Ishikawa (cell line): ENCODE data around the gene PIR.

Experiments
- CEBPB ChIP-seq: IDR thresholded peaks from 2 replicates; pipeline ENCODE4 v1.6.1; 2012
- CREB1 ChIP-seq: IDR thresholded peaks from 2 replicates; pipeline ENCODE4 v1.6.1; 2012; ENCODE audit warnings: low read depth
- EGR1 ChIP-seq: IDR thresholded peaks from 2 replicates; pipeline ENCODE4 v1.6.1; 2012
- EP300 ChIP-seq: IDR thresholded peaks from 2 replicates; pipeline ENCODE4 v1.6.1; 2012; ENCODE audit warnings: borderline replicate concordance
- FOXM1 ChIP-seq: IDR thresholded peaks from 2 replicates; pipeline ENCODE4 v1.6.1; 2012; ENCODE audit warnings: low read depth, borderline replicate concordance
- RAD21 ChIP-seq: IDR thresholded peaks from 2 replicates; pipeline ENCODE4 v1.6.1; 2012; ENCODE audit warnings: low read depth
- TAF1 ChIP-seq: IDR thresholded peaks from 2 replicates; pipeline ENCODE4 v1.6.1; 2012; ENCODE audit warnings: low read depth, mild to moderate bottlenecking
- TCF12 ChIP-seq: IDR thresholded peaks from 2 replicates; pipeline ENCODE4 v1.6.1; 2012; ENCODE audit warnings: low read depth
- TEAD4 ChIP-seq: IDR thresholded peaks from 2 replicates; pipeline ENCODE4 v1.6.1; 2012
- YY1 ChIP-seq: IDR thresholded peaks from 2 replicates; pipeline ENCODE4 v1.6.1; 2012; ENCODE audit warnings: low read depth
- TF ChIP-seq, protein P1 (sequence below): IDR thresholded peaks from 2 replicates; pipeline ENCODE4 v1.6.1; 2012
- TF ChIP-seq, protein P2 (sequence below): IDR thresholded peaks from 2 replicates; pipeline ENCODE4 v1.6.1; 2012; ENCODE audit warnings: low read depth, mild to moderate bottlenecking
- TF ChIP-seq, protein P3 (sequence below): IDR thresholded peaks from 2 replicates; pipeline ENCODE4 v1.6.1; 2012

DNA sequence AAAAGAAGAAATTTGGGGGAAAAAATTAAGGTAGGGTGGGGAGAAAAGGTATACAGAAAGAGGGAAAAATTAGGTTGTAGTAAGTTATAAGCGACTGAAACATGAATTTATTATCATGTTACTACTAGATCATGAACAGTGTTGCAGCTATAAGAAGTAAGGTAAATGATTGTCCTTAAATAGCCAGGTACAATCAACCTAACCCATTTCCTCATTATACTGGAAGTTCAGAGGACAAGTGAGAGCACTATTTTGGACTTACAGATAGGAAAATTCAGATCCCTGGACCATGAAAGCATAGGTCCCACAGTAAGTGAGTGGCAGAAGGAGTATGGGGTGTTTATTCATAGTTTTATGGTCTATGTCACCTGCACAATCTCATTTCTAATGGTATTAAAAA lies 23.5 kb downstream of the PIR start:
- TF ChIP-seq TCF12 (no peak), RAD21 (no peak), TEAD4 (no peak), EP300 (no peak), CREB1 (no peak), YY1 (no peak), CEBPB (no peak), FOXM1 (no peak), TAF1 (no peak), EGR1 (no peak)
- TF ChIP-seq, protein P1, sequence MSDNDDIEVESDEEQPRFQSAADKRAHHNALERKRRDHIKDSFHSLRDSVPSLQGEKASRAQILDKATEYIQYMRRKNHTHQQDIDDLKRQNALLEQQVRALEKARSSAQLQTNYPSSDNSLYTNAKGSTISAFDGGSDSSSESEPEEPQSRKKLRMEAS: no peak
- TF ChIP-seq, protein P2, sequence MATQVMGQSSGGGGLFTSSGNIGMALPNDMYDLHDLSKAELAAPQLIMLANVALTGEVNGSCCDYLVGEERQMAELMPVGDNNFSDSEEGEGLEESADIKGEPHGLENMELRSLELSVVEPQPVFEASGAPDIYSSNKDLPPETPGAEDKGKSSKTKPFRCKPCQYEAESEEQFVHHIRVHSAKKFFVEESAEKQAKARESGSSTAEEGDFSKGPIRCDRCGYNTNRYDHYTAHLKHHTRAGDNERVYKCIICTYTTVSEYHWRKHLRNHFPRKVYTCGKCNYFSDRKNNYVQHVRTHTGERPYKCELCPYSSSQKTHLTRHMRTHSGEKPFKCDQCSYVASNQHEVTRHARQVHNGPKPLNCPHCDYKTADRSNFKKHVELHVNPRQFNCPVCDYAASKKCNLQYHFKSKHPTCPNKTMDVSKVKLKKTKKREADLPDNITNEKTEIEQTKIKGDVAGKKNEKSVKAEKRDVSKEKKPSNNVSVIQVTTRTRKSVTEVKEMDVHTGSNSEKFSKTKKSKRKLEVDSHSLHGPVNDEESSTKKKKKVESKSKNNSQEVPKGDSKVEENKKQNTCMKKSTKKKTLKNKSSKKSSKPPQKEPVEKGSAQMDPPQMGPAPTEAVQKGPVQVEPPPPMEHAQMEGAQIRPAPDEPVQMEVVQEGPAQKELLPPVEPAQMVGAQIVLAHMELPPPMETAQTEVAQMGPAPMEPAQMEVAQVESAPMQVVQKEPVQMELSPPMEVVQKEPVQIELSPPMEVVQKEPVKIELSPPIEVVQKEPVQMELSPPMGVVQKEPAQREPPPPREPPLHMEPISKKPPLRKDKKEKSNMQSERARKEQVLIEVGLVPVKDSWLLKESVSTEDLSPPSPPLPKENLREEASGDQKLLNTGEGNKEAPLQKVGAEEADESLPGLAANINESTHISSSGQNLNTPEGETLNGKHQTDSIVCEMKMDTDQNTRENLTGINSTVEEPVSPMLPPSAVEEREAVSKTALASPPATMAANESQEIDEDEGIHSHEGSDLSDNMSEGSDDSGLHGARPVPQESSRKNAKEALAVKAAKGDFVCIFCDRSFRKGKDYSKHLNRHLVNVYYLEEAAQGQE: no peak
- TF ChIP-seq, protein P3, sequence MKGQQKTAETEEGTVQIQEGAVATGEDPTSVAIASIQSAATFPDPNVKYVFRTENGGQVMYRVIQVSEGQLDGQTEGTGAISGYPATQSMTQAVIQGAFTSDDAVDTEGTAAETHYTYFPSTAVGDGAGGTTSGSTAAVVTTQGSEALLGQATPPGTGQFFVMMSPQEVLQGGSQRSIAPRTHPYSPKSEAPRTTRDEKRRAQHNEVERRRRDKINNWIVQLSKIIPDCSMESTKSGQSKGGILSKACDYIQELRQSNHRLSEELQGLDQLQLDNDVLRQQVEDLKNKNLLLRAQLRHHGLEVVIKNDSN: no peak
